IMR-90 (cell line): ENCODE measurements around the gene HTT-AS. TPM values are rescaled to one million over a fixed set of nuclear protein-coding genes. Genes with fewer than 3 reads are reported as not detected.

Source experiments
- ATAC-seq: fragments of 200-7000 bp; cut with Tn5 transposase; 2 replicates; pipeline ENCODE4 v1.9.1; 2020; ENCODE audit warnings: low read depth, mild to moderate bottlenecking, moderate library complexity
- BruUV-seq: library from RNA; stranded (reverse); fragments of 400-500 nt; replicated peaks from 2 replicates; lab custom pipeline; 2021; lab: Mats Ljungman, UMichigan
- CTCF ChIA-PET: fragments of 300-600 bp; formaldehyde crosslinking; extraction: SDS; loops from one replicate; lab custom pipeline; 2021; ENCODE audit warnings: antibody characterized with exemption; lab: Yijun Ruan, JAX
- POLR2A ChIA-PET: fragments of 300-600 bp; sonication (Branson Sonifier 250); formaldehyde crosslinking; loops from one replicate; lab custom pipeline; 2022; ENCODE audit warnings: antibody characterized with exemption; ENCODE audit not compliant: unreplicated experiment; lab: Charles Lee
- DNase-seq: peaks from one replicate; pipeline ENCODE4 v3.0.0; 2013
- H2AFZ ChIP-seq: replicated peaks from 2 replicates; pipeline ENCODE3; 2013; ENCODE audit warnings: low read length, mild to moderate bottlenecking; ENCODE audit not compliant: poor library complexity
- H2AK5ac ChIP-seq: 2 replicates; pipeline ENCODE4 v1.6.1; 2013; ENCODE audit warnings: low read depth, low read length, inconsistent platforms
- H2AK9ac ChIP-seq: replicated peaks from 2 replicates; pipeline ENCODE3; 2013; ENCODE audit warnings: mild to moderate bottlenecking, low read depth, low read length, moderate library complexity; ENCODE audit not compliant: poor library complexity
- H2BK120ac ChIP-seq: 2 replicates; pipeline ENCODE4 v1.6.1; 2013; ENCODE audit warnings: low read depth, low read length, inconsistent platforms
- H2BK15ac ChIP-seq: 3 replicates; pipeline ENCODE4 v1.6.1; 2013; ENCODE audit warnings: low read depth, low read length, inconsistent platforms
- H2BK20ac ChIP-seq: 2 replicates; pipeline ENCODE4 v1.6.1; 2013; ENCODE audit warnings: low read depth, mild to moderate bottlenecking, inconsistent platforms, low read length, moderate library complexity
- H2BK5ac ChIP-seq: 2 replicates; pipeline ENCODE4 v1.6.1; 2013; ENCODE audit warnings: mild to moderate bottlenecking, low read depth, low read length, inconsistent platforms; ENCODE audit not compliant: poor library complexity, severe bottlenecking
- H3K14ac ChIP-seq: replicated peaks from 2 replicates; pipeline ENCODE4 v1.6.1; 2013; ENCODE audit warnings: low read depth, low read length, inconsistent platforms
- H3K18ac ChIP-seq: 2 replicates; pipeline ENCODE4 v1.6.1; 2013; ENCODE audit warnings: low read depth, low read length, control low read depth
- H3K23ac ChIP-seq: 2 replicates; pipeline ENCODE4 v1.6.1; 2013; ENCODE audit warnings: low read depth, low read length, inconsistent platforms
- H3K27ac ChIP-seq: 2 replicates; pipeline ENCODE4 v1.5.1; 2013; ENCODE audit warnings: mild to moderate bottlenecking, control low read depth, low read length; ENCODE audit not compliant: insufficient read depth
- H3K27me3 ChIP-seq: 2 replicates; pipeline ENCODE4 v1.6.1; 2013; ENCODE audit warnings: low read length; ENCODE audit not compliant: control insufficient read depth, insufficient read depth
- H3K36me3 ChIP-seq: 2 replicates; pipeline ENCODE4 v1.6.1; 2013; ENCODE audit warnings: low read length, mixed read lengths; ENCODE audit not compliant: control insufficient read depth, insufficient read depth
- H3K4ac ChIP-seq: 2 replicates; pipeline ENCODE4 v1.6.1; 2013; ENCODE audit warnings: low read depth, low read length, inconsistent platforms
- H3K4me1 ChIP-seq: 2 replicates; pipeline ENCODE4 v1.6.1; 2013; ENCODE audit warnings: low read length, mixed read lengths; ENCODE audit not compliant: control insufficient read depth, insufficient read depth
- H3K4me2 ChIP-seq: 2 replicates; pipeline ENCODE4 v1.6.1; 2013; ENCODE audit warnings: low read depth, mild to moderate bottlenecking, control low read depth, low read length, moderate library complexity
- H3K4me3 ChIP-seq: 2 replicates; pipeline ENCODE4 v1.5.1; 2013; ENCODE audit warnings: low read depth, mild to moderate bottlenecking, control low read depth, low read length, moderate library complexity; ENCODE audit not compliant: insufficient read depth
- H3K56ac ChIP-seq: 2 replicates; pipeline ENCODE4 v1.6.1; 2013; ENCODE audit warnings: low read length, inconsistent platforms; ENCODE audit not compliant: insufficient read depth; ENCODE audit errors: extremely low read depth
- H3K79me1 ChIP-seq, 2 experiments: 2 replicates each; pipeline ENCODE4 v1.6.1; 2013; ENCODE audit warnings: low read length in 2 of 2, inconsistent platforms in 1 of 2, low read depth in 1 of 2
- H3K9ac ChIP-seq: 2 replicates; pipeline ENCODE4 v1.6.1; 2013; ENCODE audit warnings: low read depth, low read length, control low read depth
- H3K9me1 ChIP-seq: 2 replicates; pipeline ENCODE4 v1.6.1; 2013; ENCODE audit warnings: low read length, inconsistent platforms; ENCODE audit not compliant: insufficient read depth
- H3K9me3 ChIP-seq: 2 replicates; pipeline ENCODE4 v1.6.1; 2013; ENCODE audit warnings: low read length; ENCODE audit not compliant: control insufficient read depth, insufficient read depth
- H4K20me1 ChIP-seq: 2 replicates; pipeline ENCODE4 v1.6.1; 2013; ENCODE audit warnings: low read length, inconsistent platforms; ENCODE audit not compliant: insufficient read depth
- H4K5ac ChIP-seq: 2 replicates; pipeline ENCODE4 v1.6.1; 2013; ENCODE audit warnings: mild to moderate bottlenecking, low read depth, low read length, control low read depth
- H4K8ac ChIP-seq, 2 experiments: 2 replicates each; pipeline ENCODE4 v1.6.1; 2013; ENCODE audit warnings: low read depth in 2 of 2, low read length in 2 of 2, control low read depth in 1 of 2, inconsistent platforms in 1 of 2
- H4K91ac ChIP-seq: 2 replicates; pipeline ENCODE4 v1.6.1; 2013; ENCODE audit warnings: low read depth, low read length, inconsistent platforms; ENCODE audit not compliant: insufficient read depth
- BHLHE40 ChIP-seq: fragments of 150-350 bp; IDR thresholded peaks from 2 replicates; pipeline ENCODE4 v1.6.1; 2016; ENCODE audit warnings: mild to moderate bottlenecking, low read depth, low read length
- CEBPB ChIP-seq: IDR thresholded peaks from 2 replicates; pipeline ENCODE4 v1.6.1; 2012; ENCODE audit warnings: low read depth, low read length, improper control_type of control experiment
- CHD1 ChIP-seq: IDR thresholded peaks from 2 replicates; pipeline ENCODE4 v1.6.1; 2012; ENCODE audit warnings: low read depth, low read length, improper control_type of control experiment
- ELK1 ChIP-seq: fragments of 150-350 bp; IDR thresholded peaks from 2 replicates; pipeline ENCODE4 v1.6.1; 2016; ENCODE audit warnings: low read depth, mild to moderate bottlenecking, low read length, moderate library complexity, borderline replicate concordance
- MAFK ChIP-seq: IDR thresholded peaks from 2 replicates; pipeline ENCODE4 v1.6.1; 2012; ENCODE audit warnings: low read depth, low read length, improper control_type of control experiment
- MXI1 ChIP-seq: IDR thresholded peaks from 2 replicates; pipeline ENCODE4 v1.6.1; 2012; ENCODE audit warnings: low read depth, mild to moderate bottlenecking, low read length, moderate library complexity, borderline replicate concordance
- NFE2L2 ChIP-seq: fragments of 150-350 bp; IDR thresholded peaks from 2 replicates; pipeline ENCODE4 v1.6.1; 2016; ENCODE audit warnings: low read depth, mild to moderate bottlenecking, low read length
- POLR2A ChIP-seq: IDR thresholded peaks from 2 replicates; pipeline ENCODE4 v1.6.1; 2012; ENCODE audit warnings: mild to moderate bottlenecking, low read depth, low read length
- RCOR1 ChIP-seq: IDR thresholded peaks from 2 replicates; pipeline ENCODE4 v1.6.1; 2012; ENCODE audit warnings: mild to moderate bottlenecking, low read length, improper control_type of control experiment; ENCODE audit not compliant: insufficient replicate concordance
- RFX5 ChIP-seq: IDR thresholded peaks from 2 replicates; pipeline ENCODE4 v1.8.0; 2012; ENCODE audit warnings: low read depth, mild to moderate bottlenecking, low read length, moderate library complexity
- SMC3 ChIP-seq: fragments of 150-350 bp; IDR thresholded peaks from 2 replicates; pipeline ENCODE4 v1.6.1; 2016; ENCODE audit warnings: low read depth, mild to moderate bottlenecking, antibody characterized with exemption, low read length, moderate library complexity
- USF2 ChIP-seq: fragments of 150-350 bp; IDR thresholded peaks from 2 replicates; pipeline ENCODE4 v1.6.1; 2017; ENCODE audit warnings: mild to moderate bottlenecking, antibody characterized with exemption, low read length, low read depth
- whole genome bisulfite sequencing, 2 experiments: methylation state at CpG; one replicate each; pipeline versions ENCODE4 v1.1.5 to v1.1.7; 2013; ENCODE audit warnings: missing lambda C conversion rate in 2 of 2; ENCODE audit not compliant: insufficient read length in 1 of 2; ENCODE audit errors: extremely low coverage in 2 of 2; 5-methylcytosine and 5-hydroxymethylcytosine counted together
- dilution Hi-C: fragments of 300-500 bp; cut with HindIII; formaldehyde crosslinking; loops from one replicate; pipeline ENCODE4 v1.14.3; 2018; ENCODE audit warnings: low sequenced_read_pairs; ENCODE audit not compliant: unreplicated experiment
- in situ Hi-C: fragments of 300-500 bp; cut with MboI; formaldehyde crosslinking; loops from 3 replicates; pipeline ENCODE4 v1.14.3; 2019; ENCODE audit warnings: low sequenced_read_pairs, inconsistent platforms, mixed read lengths
- intact Hi-C: fragments of 100-400 bp; cut with micrococcal nuclease; formaldehyde crosslinking; loops from 2 replicates; pipeline ENCODE4 v1.10.0; 2022
- polyA plus RNA-seq, 3 experiments: library from polyadenylated mRNA; depleted of rRNA; stranded (reverse); fragments of >200 nt; gene quantifications; 2 replicates each; pipeline ENCODE4 v1.2.3, GENCODE V29; 2012; ENCODE audit warnings: low replicate concordance in 1 of 3
- total RNA-seq: library from RNA; depleted of rRNA; stranded (reverse); fragments of >200 nt; gene quantifications from 2 replicates; pipeline ENCODE4 v1.2.3, GENCODE V29; 2012

The HTT-AS gene
- total and polyA plus RNA-seq, 2 of the 4 experiments (the other 2 are of a cell fraction) = not detected

GRCh38 chr4:3079694-3080123 is 5.4 kb upstream of the HTT-AS start:
- H3K4me2 ChIP-seq = no peak overlapping the region
- no peak overlapping the region for H3K27ac ChIP-seq
- DNase-seq (no peak), ATAC-seq (no peak)
- no peak overlapping the region for H4K8ac ChIP-seq
- H2AK5ac ChIP-seq = no peak overlapping the region
- POLR2A ChIA-PET = no interaction called here
- H3K9me3 ChIP-seq = no peaks in the 10 kb centered on the region
- intact Hi-C loops (no loop called here), in situ Hi-C loops (no loop called here), dilution Hi-C loops (no loop called here)
- no peak overlapping the region for H3K4me3 ChIP-seq
- H3K79me1 ChIP-seq = peaks cover 29 to 68% of the 10 kb centered on the region in 2 experiments
- no peak overlapping the region for H3K56ac ChIP-seq
- CTCF ChIA-PET = no interaction called here
- no peak overlapping the region for H2AFZ ChIP-seq
- H4K91ac ChIP-seq = no peak overlapping the region
- no peaks in the 10 kb centered on the region for H3K36me3 ChIP-seq
- BruUV-seq = no TSS peak
- no peak overlapping the region for H3K23ac ChIP-seq
- H3K27me3 ChIP-seq = no peaks in the 10 kb centered on the region
- no peak overlapping the region for H2BK20ac ChIP-seq
- H4K5ac ChIP-seq = no peak overlapping the region
- H3K18ac ChIP-seq = no peak overlapping the region
- H3K14ac ChIP-seq = no peak overlapping the region
- no peak overlapping the region for H3K9ac ChIP-seq
- peaks cover 19% of the 10 kb centered on the region for H3K9me1 ChIP-seq
- 100% methylated on average over 3 of the region's 6 CpGs; no CpG with 5 or more reads in 1 of the 2 experiments for WGBS, 2 experiments
- H3K4ac ChIP-seq = no peak overlapping the region
- no peak overlapping the region for H2BK15ac ChIP-seq
- H2BK120ac ChIP-seq = no peak overlapping the region
- peaks cover 58% of the 10 kb centered on the region for H4K20me1 ChIP-seq
- peaks cover 4% of the 10 kb centered on the region; the same call in 1 of the 2 replicates for H3K4me1 ChIP-seq
- H2AK9ac ChIP-seq = no peak overlapping the region
- no peak overlapping the region for H2BK5ac ChIP-seq
- TF ChIP-seq RCOR1 = no peak
- no peak for TF ChIP-seq ELK1
- TF ChIP-seq RFX5 = no peak
- TF ChIP-seq SMC3 = no peak
- no peak for TF ChIP-seq POLR2A
- TF ChIP-seq USF2 = no peak
- no peak for TF ChIP-seq BHLHE40
- TF ChIP-seq MAFK = no peak
- no peak for TF ChIP-seq CEBPB
- no peak for TF ChIP-seq MXI1
- TF ChIP-seq CHD1 = no peak
- TF ChIP-seq NFE2L2 = no peak
